OCI-LY1 (cell line): ENCODE data around the gene KCNJ1.

Experiments used
- H2AFZ ChIP-seq: fragments of 200-600 bp; sonication (generic), shearing (Covaris generic); 2 replicates; pipeline ENCODE4 v1.6.0; 2014; ENCODE audit warnings: antibody characterized with exemption, mild to moderate bottlenecking, low read length
- H3F3A ChIP-seq: fragments of 200-600 bp; sonication (generic), shearing (Covaris generic); 2 replicates; pipeline ENCODE4 v1.6.0; 2014; ENCODE audit warnings: mild to moderate bottlenecking, antibody characterized with exemption, low read length, moderate library complexity; ENCODE audit not compliant: insufficient read depth
- H3K27ac ChIP-seq: fragments of 200-600 bp; sonication (generic); 2 replicates; pipeline ENCODE4 v1.5.1; 2014; ENCODE audit warnings: low read length, mixed run types, mild to moderate bottlenecking, low read depth; ENCODE audit not compliant: poor library complexity, severe bottlenecking
- H3K27me3 ChIP-seq: fragments of 200-600 bp; sonication (generic); 2 replicates; pipeline ENCODE4 v1.6.0; 2014; ENCODE audit warnings: antibody characterized with exemption, mild to moderate bottlenecking, low read length, moderate library complexity; ENCODE audit not compliant: insufficient read depth
- H3K36me3 ChIP-seq: fragments of 200-600 bp; sonication (generic); 2 replicates; pipeline ENCODE4 v1.6.1; 2014; ENCODE audit warnings: mild to moderate bottlenecking, antibody characterized with exemption, low read length, moderate library complexity, mixed read lengths; ENCODE audit not compliant: insufficient read depth
- H3K4me1 ChIP-seq: fragments of 200-600 bp; sonication (generic); 2 replicates; pipeline ENCODE4 v1.5.1; 2014; ENCODE audit warnings: mild to moderate bottlenecking, low read length, moderate library complexity; ENCODE audit not compliant: insufficient read depth, severe bottlenecking
- H3K4me2 ChIP-seq: fragments of 200-600 bp; sonication (generic), shearing (Covaris generic); 2 replicates; pipeline ENCODE4 v1.6.1; 2014; ENCODE audit warnings: low read length
- H3K4me3 ChIP-seq: fragments of 200-600 bp; sonication (generic); 2 replicates; pipeline ENCODE4 v1.5.1; 2014; ENCODE audit warnings: low read length, low read depth, mild to moderate bottlenecking, mixed read lengths; ENCODE audit not compliant: poor library complexity, severe bottlenecking
- H3K79me2 ChIP-seq: fragments of 200-600 bp; shearing (Covaris generic); 2 replicates; pipeline ENCODE4 v1.6.1; 2016; ENCODE audit warnings: mixed run types, low read length, mixed read lengths; ENCODE audit not compliant: insufficient read depth
- H3K9ac ChIP-seq: fragments of 200-600 bp; sonication (generic), shearing (Covaris generic); 2 replicates; pipeline ENCODE4 v1.6.1; 2014; ENCODE audit warnings: mild to moderate bottlenecking, low read length, mixed read lengths
- H3K9me2 ChIP-seq: fragments of 200-600 bp; sonication (generic), shearing (Covaris generic); 2 replicates; pipeline ENCODE4 v1.6.1; 2014; ENCODE audit warnings: low read depth, mild to moderate bottlenecking, low read length, mixed read lengths
- H3K9me3 ChIP-seq: fragments of 200-600 bp; shearing (Covaris generic); 2 replicates; pipeline ENCODE4 v1.6.1; 2014; ENCODE audit warnings: low read length, mixed read lengths
- H4K20me1 ChIP-seq: fragments of 200-600 bp; sonication (generic), shearing (Covaris generic); 2 replicates; pipeline ENCODE4 v1.6.0; 2016; ENCODE audit warnings: mild to moderate bottlenecking, low read length; ENCODE audit not compliant: insufficient read depth
- CTCF ChIP-seq: fragments of 200-600 bp; sonication (generic), shearing (Covaris generic); IDR thresholded peaks from 2 replicates; pipeline ENCODE4 v1.5.1; 2017; ENCODE audit warnings: mild to moderate bottlenecking, antibody characterized with exemption, low read length, moderate library complexity, mixed read lengths
- EZH2 ChIP-seq: fragments of 200-600 bp; sonication (generic), shearing (Covaris generic); IDR thresholded peaks from 2 replicates; pipeline ENCODE4 v1.8.0; 2017; ENCODE audit warnings: borderline replicate concordance, mixed run types, mild to moderate bottlenecking, antibody characterized with exemption, low read length, moderate library complexity, mixed read lengths

KCNJ1 gene

GRCh38 chr11:128857341-128857740 is 9.8 kb downstream of the KCNJ1 start:
- TF ChIP-seq EZH2 (no peak), CTCF (no peak)

GRCh38 chr11:128856241-128856640 is 10.9 kb downstream of the KCNJ1 start:
- H3K4me2 ChIP-seq: no peak overlapping the region
- TF ChIP-seq EZH2 (no peak), CTCF (no peak)
- H3K36me3 ChIP-seq: no peaks in the 10 kb centered on the region; the same call in 1 of the 2 replicates
- no peak overlapping the region for H3K9ac ChIP-seq
- no peaks in the 10 kb centered on the region for H3F3A ChIP-seq
- H2AFZ ChIP-seq: no peak overlapping the region
- no peaks in the 10 kb centered on the region for H3K9me2 ChIP-seq
- H3K27me3 ChIP-seq: no peaks in the 10 kb centered on the region
- H3K9me3 ChIP-seq: no peaks in the 10 kb centered on the region
- no peaks in the 10 kb centered on the region for H4K20me1 ChIP-seq
- peaks cover 9% of the 10 kb centered on the region for H3K4me1 ChIP-seq
- H3K79me2 ChIP-seq: no peaks in the 10 kb centered on the region
- H3K27ac ChIP-seq: no peak overlapping the region
- H3K4me3 ChIP-seq: no peak overlapping the region

More at GRCh38 chr11:128857341-128857740, 9.8 kb downstream of the KCNJ1 start:
- H3K9ac ChIP-seq: no peak overlapping the region
- H2AFZ ChIP-seq: no peak overlapping the region
- H3K27me3 ChIP-seq: no peaks in the 10 kb centered on the region
- H3K4me1 ChIP-seq: peaks cover 9% of the 10 kb centered on the region
- H3K9me2 ChIP-seq: no peaks in the 10 kb centered on the region
- H3K79me2 ChIP-seq: no peaks in the 10 kb centered on the region
- H4K20me1 ChIP-seq: no peaks in the 10 kb centered on the region
- H3K27ac ChIP-seq: no peak overlapping the region
- H3K36me3 ChIP-seq: no peaks in the 10 kb centered on the region
- H3K4me3 ChIP-seq: no peak overlapping the region
- no peak overlapping the region for H3K4me2 ChIP-seq
- H3K9me3 ChIP-seq: no peaks in the 10 kb centered on the region
- no peaks in the 10 kb centered on the region for H3F3A ChIP-seq

- Histone ChIP-seq H2AFZ (no peak overlapping the region), H3K36me3 (no peaks in the 10 kb centered on the region; the same call in 1 of the 2 replicates), H3K4me2 (no peak overlapping the region), H3K79me2 (no peaks in the 10 kb centered on the region), H3K9me2 (no peaks in the 10 kb centered on the region), H3K9ac (no peak overlapping the region), H4K20me1 (no peaks in the 10 kb centered on the region), H3F3A (no peaks in the 10 kb centered on the region), H3K27me3 (no peaks in the 10 kb centered on the region), H3K4me3 (no peak overlapping the region), H3K4me1 (peaks cover 5% of the 10 kb centered on the region), H3K9me3 (no peaks in the 10 kb centered on the region), H3K27ac (no peak overlapping the region)
- TF ChIP-seq EZH2: no peak
- TF ChIP-seq CTCF: no peak
These were observed 12.3 kb downstream of the KCNJ1 start for GRCh38 chr11:128854841-128855240.
